CD4-positive, alpha-beta T cell treated with Interleukin-4 for 4 hours (primary cell): Measurements from ENCODE around the gene SEC16A.

ENCODE experiments used
- DNase-seq: peaks from one replicate; pipeline ENCODE4 v3.0.0-alpha.2; 2020

The SEC16A gene

DNA sequence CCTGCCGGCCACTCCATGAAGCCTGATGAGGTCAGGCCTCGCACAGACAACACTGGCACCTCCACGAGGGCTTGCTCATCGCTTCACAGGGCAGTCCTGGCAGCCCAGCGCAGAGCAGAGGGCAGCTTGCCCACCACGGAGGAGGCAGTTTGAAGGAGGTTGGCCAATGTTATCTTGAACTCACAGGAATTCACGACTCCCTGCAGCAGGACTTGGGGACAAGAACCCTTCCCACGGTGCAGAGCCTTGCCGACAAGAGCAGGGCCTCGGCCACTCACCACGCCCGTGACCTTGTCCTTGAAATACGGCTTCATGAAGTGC, 87.9 kb downstream of the SEC16A start:
- DNase-seq = no peak

DNA sequence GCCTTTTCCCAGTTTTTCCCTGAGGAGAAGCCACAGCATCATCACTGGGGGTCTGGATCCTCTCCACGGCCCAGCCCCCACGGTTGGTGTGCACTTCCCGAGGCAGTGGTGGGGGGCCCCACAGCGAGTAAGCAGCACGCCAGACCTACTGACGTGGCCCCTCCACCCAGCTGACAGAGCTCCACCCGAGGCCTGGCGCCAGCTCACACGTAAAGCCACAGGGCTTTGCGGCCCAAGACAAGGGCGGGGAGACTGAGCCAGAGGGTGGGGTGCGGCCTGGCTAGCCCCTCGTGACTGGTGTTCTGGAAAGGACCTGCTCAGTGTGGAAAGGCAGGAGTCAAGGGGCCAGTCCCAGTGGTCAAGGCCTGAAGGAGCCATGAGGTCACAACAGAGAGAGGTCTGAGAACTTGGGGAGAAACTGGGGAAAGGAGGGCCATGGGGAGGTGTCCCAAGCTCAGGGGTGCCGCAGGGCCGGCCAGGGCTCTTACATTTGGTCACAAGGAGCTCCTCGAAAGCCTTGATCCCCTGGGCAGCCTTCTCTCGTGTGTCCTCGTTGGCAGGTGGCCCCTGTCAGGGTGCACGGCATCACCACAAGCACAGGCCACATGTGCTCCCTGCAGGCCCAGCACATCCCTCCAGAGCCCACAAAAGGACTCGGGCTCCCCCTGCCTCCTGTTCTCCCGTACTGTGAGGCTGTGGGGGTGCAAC, 88.4 kb downstream of the SEC16A start:
- DNase-seq = no peak

DNA sequence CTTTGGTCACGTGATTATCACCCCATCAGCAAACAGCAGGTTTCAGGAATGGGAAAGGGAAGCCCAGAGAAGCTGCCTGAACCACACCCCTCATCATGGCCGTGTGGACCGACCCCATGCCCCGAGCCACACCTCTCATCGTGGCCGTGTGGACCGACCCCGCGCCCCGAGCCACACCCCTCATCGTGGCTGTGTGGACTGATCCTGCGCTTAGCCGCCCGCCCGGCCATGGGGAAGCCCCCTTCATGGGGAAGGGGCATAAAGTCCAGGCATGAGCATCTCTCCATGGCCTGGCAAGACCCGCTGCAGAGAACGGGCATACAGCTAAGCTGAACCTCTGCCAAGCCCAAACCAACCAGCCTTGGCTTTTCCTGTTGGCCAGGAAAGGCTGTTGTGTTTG, 89.3 kb downstream of the SEC16A start:
- DNase-seq = no peak

DNA sequence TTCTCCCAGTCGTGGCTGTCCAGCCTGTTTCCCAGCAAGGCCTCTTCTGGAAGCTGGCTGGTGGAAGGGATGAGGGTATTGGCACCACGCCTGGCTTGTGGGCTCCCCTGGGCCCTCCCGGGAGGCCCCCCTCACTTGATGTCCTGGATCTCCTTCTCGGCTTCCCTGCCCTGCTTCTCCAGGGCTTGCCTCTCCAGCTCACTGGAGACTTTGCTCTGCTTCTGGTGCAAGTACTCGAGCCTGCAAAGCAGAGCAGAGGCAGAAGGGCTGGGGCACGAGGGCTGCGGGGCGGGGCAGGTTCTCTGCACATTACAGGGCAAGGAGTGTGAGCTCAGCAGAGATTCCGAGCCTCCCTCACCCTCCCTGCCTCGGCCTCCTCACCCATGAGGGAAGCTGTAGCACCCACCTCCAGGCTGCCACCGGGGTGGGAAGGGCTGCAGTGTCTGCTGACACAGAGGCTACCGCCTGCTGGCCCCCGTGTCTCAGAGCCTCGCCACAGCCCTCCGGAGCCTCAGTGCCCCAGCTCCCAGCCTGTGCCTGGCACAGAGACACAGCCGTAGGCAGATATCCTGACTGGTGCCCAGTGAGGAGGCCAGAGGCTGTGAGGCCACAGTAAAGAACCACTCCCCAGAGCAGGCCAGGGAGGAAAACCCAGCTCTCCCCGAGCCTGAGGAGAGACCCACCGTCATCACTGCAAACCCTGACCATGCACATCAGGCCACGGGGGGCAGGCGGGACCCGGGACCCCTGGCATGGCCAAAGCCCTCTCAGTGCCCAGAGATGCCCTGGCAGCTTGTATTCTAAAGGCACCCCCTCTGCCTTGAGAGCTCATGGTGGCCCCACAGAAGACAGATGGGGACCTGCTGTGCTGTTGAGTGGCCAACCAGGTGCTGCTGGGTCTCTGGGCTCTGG, 90.0 kb downstream of the SEC16A start:
- no peak for DNase-seq

DNA sequence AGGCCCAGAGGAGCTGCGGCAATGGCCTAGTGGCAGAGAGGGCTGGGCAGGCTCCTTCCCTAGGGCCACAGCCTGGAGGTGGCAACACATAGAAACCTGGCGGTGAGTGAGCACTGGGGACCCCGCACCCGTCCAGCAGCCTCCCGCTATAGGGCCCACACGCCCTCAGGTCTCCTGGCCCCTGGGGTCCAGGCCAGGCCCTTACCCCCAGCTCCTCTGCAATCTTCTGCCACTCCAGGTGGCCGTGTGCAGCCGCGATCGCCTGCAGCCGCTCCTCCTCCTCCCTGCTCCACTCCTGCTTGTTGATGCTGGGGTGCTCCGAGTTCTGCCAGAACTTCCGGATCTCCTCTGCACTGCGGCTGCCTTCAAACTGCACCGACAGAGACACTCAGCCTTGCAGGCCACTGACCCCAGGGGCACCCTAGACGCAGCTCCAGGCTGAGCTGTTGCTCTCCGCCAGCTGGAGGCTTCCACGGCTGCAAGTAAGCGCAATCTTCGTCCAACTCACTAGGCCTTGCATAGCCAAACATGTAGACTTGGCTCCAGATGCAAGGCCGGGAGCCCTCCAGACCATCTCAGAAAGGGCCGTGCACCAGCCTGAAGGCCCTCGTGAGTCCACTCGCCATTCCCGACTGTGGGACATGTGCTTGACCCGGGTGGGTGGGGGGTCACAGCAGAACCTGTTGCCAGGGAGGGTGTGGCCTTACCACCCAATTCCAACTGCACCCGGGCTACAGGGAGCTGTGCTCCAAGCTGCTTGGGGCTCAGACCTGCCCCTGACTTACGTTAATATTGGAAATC, 90.9 kb downstream of the SEC16A start:
- DNase-seq = no peak
